Measurements from ENCODE around the gene TAX1BP1. TPM values are rescaled to one million over a fixed set of nuclear protein-coding genes. Genes with fewer than 3 reads are reported as not detected.

TAX1BP1 gene
- total RNA-seq, 1 experiment from 2014 or later: 101 TPM

DNA sequence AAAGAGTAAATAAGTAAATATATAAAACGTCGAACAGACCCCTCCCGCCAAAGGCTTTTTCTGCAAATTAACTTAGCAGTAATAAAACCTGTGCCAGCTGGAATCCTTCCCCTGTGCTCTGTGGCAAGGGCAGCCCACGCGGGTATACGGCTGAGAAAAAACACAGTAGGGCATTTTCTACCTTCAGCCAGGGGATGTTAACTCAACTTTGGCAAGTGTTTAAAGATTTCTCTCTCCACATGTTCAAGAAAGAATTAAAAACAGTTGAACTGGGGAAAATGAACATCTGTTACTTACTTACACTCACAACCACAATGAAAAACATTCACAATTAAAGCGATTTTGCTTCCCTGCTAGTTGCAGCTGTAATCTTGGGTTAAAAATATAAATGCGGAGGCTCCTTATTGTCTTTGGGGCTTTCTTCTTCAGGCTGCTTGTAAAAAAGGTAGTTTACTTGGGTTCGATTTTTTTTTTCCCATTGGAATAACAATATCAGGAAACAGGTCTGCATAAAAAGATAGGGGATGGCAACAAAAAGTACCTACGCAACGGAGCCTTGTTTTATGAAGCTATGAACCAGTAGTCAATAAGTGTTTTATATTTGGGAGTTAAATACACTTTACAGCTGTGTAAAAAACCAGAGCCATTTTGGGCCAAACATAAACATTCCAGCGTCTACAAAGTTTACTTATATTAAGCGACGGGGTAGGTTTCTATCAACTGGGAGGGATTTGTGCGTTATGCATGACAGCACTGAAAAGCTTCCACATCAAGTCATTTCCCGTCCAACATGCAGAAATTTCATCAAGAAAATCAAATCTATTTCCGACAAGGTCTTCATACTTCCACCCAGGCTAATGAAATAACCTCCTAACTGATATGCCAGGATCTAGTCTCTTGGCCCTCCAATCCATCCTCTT is 132.7 kb downstream of the TAX1BP1 start:
- no peaks in the 10 kb centered on the region for H3K9me3 ChIP-seq (replicated peaks)
- H3K27me3 ChIP-seq (replicated peaks): peaks cover 4% of the 10 kb centered on the region; the same call in 1 of the 2 replicates
- DNase-seq (ENCODE audit: low read depth in 1 of 2, low spot score in 2 of 2): no peak
- H3K36me3 ChIP-seq: no peaks in the 10 kb centered on the region; the same call in 1 of the 2 replicates
- no peak overlapping the region for H3K4me3 ChIP-seq
- peaks cover 15% of the 10 kb centered on the region for H3K4me1 ChIP-seq (replicated peaks)
- no peak overlapping the region for H3K27ac ChIP-seq

DNA sequence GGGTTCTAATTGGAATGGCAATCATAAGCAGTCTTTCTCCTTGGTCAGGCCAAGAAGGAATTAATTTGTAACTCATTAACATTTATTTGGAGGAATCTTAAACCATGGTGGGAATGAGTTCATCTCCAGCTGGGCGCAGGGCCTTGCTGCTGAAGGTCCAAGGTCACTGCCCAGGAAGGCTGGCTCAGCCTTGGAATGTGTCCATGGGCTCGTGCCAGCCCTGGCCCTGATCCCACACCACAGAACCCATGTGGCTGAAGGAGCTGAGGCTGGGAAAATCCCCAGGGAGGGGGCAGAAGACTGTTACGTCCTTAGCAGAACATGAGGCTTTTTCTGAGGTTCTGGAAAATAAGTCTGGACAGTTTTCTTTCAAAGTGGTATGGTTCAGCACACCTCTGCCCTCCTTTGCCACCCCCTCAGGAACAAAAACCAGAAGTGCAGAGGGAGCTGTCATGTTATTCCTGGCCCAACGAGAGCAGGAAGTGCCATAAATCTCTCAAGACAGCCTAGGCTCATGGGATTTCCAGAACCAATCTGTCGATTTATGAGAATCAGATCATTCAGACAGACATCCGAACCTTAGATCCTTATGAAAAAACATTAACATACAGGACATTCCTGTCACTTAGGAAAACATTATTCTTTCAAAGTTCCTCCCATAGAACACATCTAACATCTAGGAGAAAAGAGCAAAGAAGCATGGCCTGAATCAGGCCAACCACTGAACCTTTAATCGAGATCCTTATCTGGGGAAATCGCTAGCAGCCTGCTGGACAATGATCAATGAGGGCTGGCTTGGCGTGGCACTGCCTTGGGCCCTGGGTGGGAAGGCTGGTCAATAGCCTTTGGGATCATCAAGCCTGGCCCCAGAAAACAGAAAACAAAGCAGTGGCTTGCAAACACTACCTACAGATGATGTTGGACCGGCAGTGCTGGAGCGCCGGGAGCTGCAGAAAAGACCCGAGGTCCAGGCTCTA is 134.3 kb downstream of the TAX1BP1 start:
- no peak overlapping the region for H3K4me3 ChIP-seq
- no peaks in the 10 kb centered on the region for H3K9me3 ChIP-seq (replicated peaks)
- H3K27ac ChIP-seq: no peak overlapping the region
- peak; percentile 39 to 50 for DNase-seq (ENCODE audit: low read depth in 1 of 2, low spot score in 2 of 2)
- peaks cover 4% of the 10 kb centered on the region; the same call in 1 of the 2 replicates for H3K27me3 ChIP-seq (replicated peaks)
- H3K36me3 ChIP-seq: no peaks in the 10 kb centered on the region; the same call in 1 of the 2 replicates
- peaks cover 15% of the 10 kb centered on the region for H3K4me1 ChIP-seq (replicated peaks)

DNA sequence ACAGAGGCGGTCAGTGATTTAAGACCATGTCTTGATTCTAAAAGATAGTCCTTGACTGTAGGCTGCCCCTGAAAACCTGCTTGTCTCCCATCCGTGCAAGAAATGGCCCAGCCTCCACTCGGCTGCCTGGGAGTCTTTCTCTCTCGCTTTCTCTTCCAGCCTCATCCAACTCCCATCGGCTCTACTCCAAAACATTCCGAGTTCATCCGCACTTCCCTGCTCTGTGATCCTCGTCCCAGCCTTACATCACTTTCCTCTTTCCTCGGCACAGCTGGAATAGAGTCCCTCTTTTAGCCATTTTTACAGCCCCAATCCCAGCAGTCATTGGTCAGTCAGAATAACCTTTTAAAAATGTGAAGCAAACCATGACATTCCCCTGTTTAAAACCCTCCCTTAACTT is 135.1 kb downstream of the TAX1BP1 start:
- Histone ChIP-seq H3K4me1 (replicated peaks) (peaks cover 15% of the 10 kb centered on the region), H3K36me3 (no peaks in the 10 kb centered on the region; the same call in 1 of the 2 replicates), H3K4me3 (no peak overlapping the region), H3K9me3 (replicated peaks) (no peaks in the 10 kb centered on the region), H3K27ac (no peak overlapping the region), H3K27me3 (replicated peaks) (peaks cover 4% of the 10 kb centered on the region; the same call in 1 of the 2 replicates)
- DNase-seq (ENCODE audit: low read depth in 1 of 2, low spot score in 2 of 2): no peak

DNA sequence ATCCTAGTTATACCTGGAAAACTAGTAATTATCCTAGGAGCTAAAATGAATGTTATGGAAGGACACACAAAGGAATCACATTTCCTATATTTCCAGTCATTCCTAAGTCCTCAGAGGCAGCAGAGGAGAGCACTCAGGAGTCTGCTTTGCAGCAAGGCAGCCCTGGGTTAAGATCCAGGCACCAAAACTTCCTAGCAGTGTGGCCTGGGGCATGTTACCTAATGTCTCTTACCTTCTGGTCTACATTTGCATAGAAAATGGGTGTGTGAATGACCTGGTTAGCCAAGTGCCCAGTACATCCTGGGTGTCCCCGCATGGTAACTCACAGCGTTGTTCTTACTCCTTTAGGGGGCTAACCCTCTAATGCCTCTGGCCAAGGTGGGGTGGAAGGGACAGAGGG is 135.9 kb downstream of the TAX1BP1 start:
- Histone ChIP-seq H3K27me3 (replicated peaks) (peaks cover 4% of the 10 kb centered on the region; the same call in 1 of the 2 replicates), H3K4me3 (no peak overlapping the region), H3K27ac (no peak overlapping the region), H3K4me1 (replicated peaks) (peaks cover 15% of the 10 kb centered on the region), H3K9me3 (replicated peaks) (no peaks in the 10 kb centered on the region), H3K36me3 (no peaks in the 10 kb centered on the region; the same call in 1 of the 2 replicates)
- DNase-seq (ENCODE audit: low read depth in 1 of 2, low spot score in 2 of 2): no peak

DNA sequence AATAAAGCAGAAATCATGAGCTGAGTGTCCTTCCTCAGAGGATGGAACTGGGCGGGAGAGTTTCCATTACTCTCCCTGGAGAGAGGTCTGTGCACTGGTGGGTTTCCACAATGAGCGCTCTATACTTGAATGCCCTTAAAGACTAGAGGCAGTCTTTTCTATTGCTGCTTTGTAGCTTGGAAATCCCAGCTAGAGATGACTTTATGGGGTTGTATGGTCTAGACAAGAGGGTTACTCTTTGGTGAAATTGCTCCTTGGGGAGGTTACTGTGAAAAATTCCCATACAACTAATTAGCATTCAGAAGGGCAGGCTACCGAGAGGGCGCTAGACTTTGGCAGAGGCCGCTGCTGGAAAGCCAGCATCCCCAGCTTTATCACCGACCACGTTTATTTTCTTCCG is 136.8 kb downstream of the TAX1BP1 start:
- Histone ChIP-seq H3K27me3 (replicated peaks) (peaks cover 4% of the 10 kb centered on the region; the same call in 1 of the 2 replicates), H3K27ac (no peak overlapping the region), H3K4me1 (replicated peaks) (peaks cover 15% of the 10 kb centered on the region), H3K4me3 (no peak overlapping the region), H3K9me3 (replicated peaks) (no peaks in the 10 kb centered on the region), H3K36me3 (no peaks in the 10 kb centered on the region; the same call in 1 of the 2 replicates)
- no peak for DNase-seq (ENCODE audit: low read depth in 1 of 2, low spot score in 2 of 2)

Other genes starting within 250 kb of the TAX1BP1 start
- gene HIBADH, start 77.3 kb upstream of the TAX1BP1 start, total RNA-seq (2014; rRNA removed; shearing (Covaris generic)): 57.0 and 61.4 TPM in 2 replicates